Muscle layer of colon (tissue), 2 donors: ENCODE data around the gene VOPP1.
"Not testable (repeated sequence)": the region's sequence is repeated elsewhere in the genome, so short reads cannot be mapped to it uniquely, and the experiment has no call there.

Source experiments
- H3K27ac ChIP-seq: one replicate; pipeline ENCODE4 v1.7.0; 2013; ENCODE audit warnings: low read depth, mild to moderate bottlenecking, low read length, moderate library complexity
- H3K27me3 ChIP-seq, 2 donors: one replicate each; pipeline ENCODE4 v1.7.0; 2013; ENCODE audit warnings: low read length in 2 of 2, mild to moderate bottlenecking in 2 of 2; ENCODE audit not compliant: insufficient read depth in 2 of 2, control insufficient read depth in 1 of 2
- H3K36me3 ChIP-seq: one replicate; pipeline ENCODE4 v1.7.0; 2013; ENCODE audit warnings: mild to moderate bottlenecking, low read length; ENCODE audit not compliant: insufficient read depth
- H3K4me1 ChIP-seq: one replicate; pipeline ENCODE4 v1.7.0; 2013; ENCODE audit warnings: mild to moderate bottlenecking, low read length; ENCODE audit not compliant: insufficient read depth
- H3K4me3 ChIP-seq, 2 donors: one replicate each; pipeline ENCODE4 v1.7.0; 2013; ENCODE audit warnings: low read length in 2 of 2, low read depth in 1 of 2, mild to moderate bottlenecking in 1 of 2, moderate library complexity in 1 of 2
- H3K9ac ChIP-seq: one replicate; pipeline ENCODE4 v1.7.0; 2013; ENCODE audit warnings: low read length
- H3K9me3 ChIP-seq: one replicate; pipeline ENCODE4 v1.7.0; 2013; ENCODE audit warnings: mild to moderate bottlenecking, low read length
- donor health status: abdominal sarcoma.
- donor health status: Adenocarcinoma of cecum.

Gene VOPP1

DNA sequence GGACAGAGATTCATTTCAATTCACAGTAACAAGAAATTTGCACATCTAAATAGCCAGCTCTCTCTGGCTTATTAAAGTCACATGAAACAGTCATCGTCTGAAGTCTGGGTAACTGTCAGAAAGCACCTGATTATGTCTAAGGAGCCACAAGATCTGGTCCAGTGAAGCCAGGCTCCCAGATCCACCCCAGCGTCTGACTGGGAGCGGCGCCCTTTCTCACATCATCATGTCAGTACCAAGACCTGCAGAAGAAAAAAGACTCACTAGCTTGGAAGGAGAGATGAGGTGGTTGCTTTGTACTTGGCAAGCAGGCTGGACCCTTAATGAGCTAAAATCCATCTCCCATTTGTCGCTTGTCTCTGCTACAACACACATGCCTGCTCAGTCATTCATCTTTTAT lies 58.4 kb downstream of the VOPP1 start:
- H3K27ac ChIP-seq = no peak overlapping the region
- no peaks in the 10 kb centered on the region for H3K27me3 ChIP-seq
- no peak overlapping the region for H3K4me3 ChIP-seq
- H3K9ac ChIP-seq = no peak overlapping the region
- no peaks in the 10 kb centered on the region for H3K9me3 ChIP-seq
- peaks cover 14% of the 10 kb centered on the region for H3K36me3 ChIP-seq
- H3K4me1 ChIP-seq = peaks cover 13% of the 10 kb centered on the region

- Histone ChIP-seq H3K4me3 (no peak overlapping the region), H3K27ac (no peak overlapping the region), H3K9ac (no peak overlapping the region), H3K4me1 (peaks cover 13% of the 10 kb centered on the region), H3K9me3 (no peaks in the 10 kb centered on the region), H3K27me3 (no peaks in the 10 kb centered on the region), H3K36me3 (peaks cover 6% of the 10 kb centered on the region)
Observed at GRCh38 chr7:55512635-55513191, 59.6 kb downstream of the VOPP1 start.

GRCh38 chr7:55510621-55511020 lies 61.7 kb downstream of the VOPP1 start:
- Histone ChIP-seq H3K4me1 (peaks cover 3% of the 10 kb centered on the region), H3K4me3 (no peak overlapping the region), H3K36me3 (no peaks in the 10 kb centered on the region), H3K9me3 (no peaks in the 10 kb centered on the region), H3K27me3 (no peaks in the 10 kb centered on the region), H3K27ac (no peak overlapping the region), H3K9ac (no peak overlapping the region)

GRCh38 chr7:55510206-55510605 lies 62.1 kb downstream of the VOPP1 start:
- not testable (repeated sequence) for H3K9ac ChIP-seq, H3K36me3 ChIP-seq, H3K4me3 ChIP-seq, H3K4me1 ChIP-seq, H3K27ac ChIP-seq, H3K9me3 ChIP-seq, H3K27me3 ChIP-seq

DNA sequence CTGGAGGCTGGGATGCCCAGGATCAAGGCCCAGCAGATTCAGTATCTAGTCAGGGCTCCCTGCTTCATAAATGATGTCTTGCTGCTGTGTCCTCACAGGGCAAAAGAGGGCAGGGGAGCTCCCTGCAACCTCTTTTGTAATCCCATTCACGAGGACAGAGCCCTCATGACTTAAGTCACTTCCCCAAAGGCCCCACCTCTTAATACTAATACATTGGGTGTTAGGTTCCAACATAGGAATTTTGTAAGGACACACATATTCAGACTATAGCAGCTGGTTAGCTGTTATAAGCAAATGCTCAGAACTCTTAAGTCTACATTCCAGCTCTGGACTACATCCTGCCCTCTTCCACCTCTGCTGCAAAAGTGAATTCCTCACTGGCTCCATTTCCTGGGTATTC lies 63.0 kb downstream of the VOPP1 start:
- no peak overlapping the region for H3K4me3 ChIP-seq
- no peak overlapping the region for H3K27ac ChIP-seq
- no peaks in the 10 kb centered on the region for H3K36me3 ChIP-seq
- no peaks in the 10 kb centered on the region for H3K4me1 ChIP-seq
- H3K9ac ChIP-seq = no peak overlapping the region
- no peaks in the 10 kb centered on the region for H3K9me3 ChIP-seq
- no peaks in the 10 kb centered on the region for H3K27me3 ChIP-seq

DNA sequence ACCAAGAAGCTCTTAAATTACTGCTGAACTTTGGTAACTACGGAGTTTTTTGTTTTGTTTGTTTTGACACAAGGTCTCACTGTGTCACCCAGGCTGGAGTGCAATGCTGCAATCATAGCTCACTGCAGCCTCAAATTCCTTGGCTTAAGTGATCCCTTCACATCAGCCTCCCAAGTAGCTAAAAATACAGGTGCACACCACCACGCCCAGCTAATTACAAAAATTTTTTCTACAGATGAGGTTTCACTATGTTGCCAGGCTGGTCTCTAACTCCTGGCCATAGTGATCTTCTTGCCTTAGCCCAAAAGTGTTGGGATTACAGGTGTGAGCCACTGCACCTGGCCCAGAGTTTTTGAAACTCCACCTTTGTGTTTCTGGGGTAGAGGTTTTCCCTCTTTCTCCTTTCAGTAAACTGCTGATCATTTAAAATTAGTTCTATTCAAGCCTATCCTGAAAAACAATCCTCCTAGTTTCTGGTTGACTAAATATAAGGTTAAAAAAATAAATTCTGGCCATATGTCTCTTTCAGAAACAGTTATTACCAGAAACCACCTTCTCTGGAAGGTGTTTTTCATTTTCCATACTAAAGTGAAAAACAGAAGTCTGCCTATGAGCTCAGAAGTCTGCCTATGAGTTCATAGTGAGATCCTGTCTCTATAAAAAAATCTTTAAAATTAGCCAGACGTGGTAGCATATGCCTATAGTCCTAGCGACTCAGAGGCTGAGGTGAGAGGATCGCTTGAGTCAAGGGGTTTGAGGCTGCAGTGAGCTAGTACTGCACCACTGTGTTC lies 63.9 kb downstream of the VOPP1 start:
- Histone ChIP-seq H3K27ac (no peak overlapping the region), H3K36me3 (no peaks in the 10 kb centered on the region), H3K9ac (no peak overlapping the region)

GRCh38 chr7:55507743-55508142 lies 64.6 kb downstream of the VOPP1 start:
- Histone ChIP-seq H3K27ac (no peak overlapping the region), H3K4me1 (no peaks in the 10 kb centered on the region), H3K27me3 (no peaks in the 10 kb centered on the region), H3K36me3 (no peaks in the 10 kb centered on the region), H3K9me3 (no peaks in the 10 kb centered on the region), H3K9ac (no peak overlapping the region), H3K4me3 (no peak overlapping the region)

More for the DNA sequence above, 63.9 kb downstream of the VOPP1 start:
- Histone ChIP-seq H3K4me1 (no peaks in the 10 kb centered on the region), H3K9me3 (no peaks in the 10 kb centered on the region), H3K27me3 (no peaks in the 10 kb centered on the region), H3K4me3 (no peak overlapping the region)

GRCh38 chr7:55504967-55505658 lies 67.2 kb downstream of the VOPP1 start:
- Histone ChIP-seq H3K9ac (no peak overlapping the region), H3K36me3 (no peaks in the 10 kb centered on the region), H3K27me3 (no peaks in the 10 kb centered on the region), H3K27ac (no peak overlapping the region), H3K9me3 (no peaks in the 10 kb centered on the region), H3K4me1 (no peaks in the 10 kb centered on the region), H3K4me3 (no peak overlapping the region)

GRCh38 chr7:55504093-55504859 lies 68.0 kb downstream of the VOPP1 start:
- no peaks in the 10 kb centered on the region for H3K4me1 ChIP-seq
- H3K9ac ChIP-seq = no peak overlapping the region
- H3K27me3 ChIP-seq = no peaks in the 10 kb centered on the region
- no peak overlapping the region for H3K27ac ChIP-seq
- no peak overlapping the region for H3K4me3 ChIP-seq
- H3K9me3 ChIP-seq = no peaks in the 10 kb centered on the region
- no peaks in the 10 kb centered on the region for H3K36me3 ChIP-seq

DNA sequence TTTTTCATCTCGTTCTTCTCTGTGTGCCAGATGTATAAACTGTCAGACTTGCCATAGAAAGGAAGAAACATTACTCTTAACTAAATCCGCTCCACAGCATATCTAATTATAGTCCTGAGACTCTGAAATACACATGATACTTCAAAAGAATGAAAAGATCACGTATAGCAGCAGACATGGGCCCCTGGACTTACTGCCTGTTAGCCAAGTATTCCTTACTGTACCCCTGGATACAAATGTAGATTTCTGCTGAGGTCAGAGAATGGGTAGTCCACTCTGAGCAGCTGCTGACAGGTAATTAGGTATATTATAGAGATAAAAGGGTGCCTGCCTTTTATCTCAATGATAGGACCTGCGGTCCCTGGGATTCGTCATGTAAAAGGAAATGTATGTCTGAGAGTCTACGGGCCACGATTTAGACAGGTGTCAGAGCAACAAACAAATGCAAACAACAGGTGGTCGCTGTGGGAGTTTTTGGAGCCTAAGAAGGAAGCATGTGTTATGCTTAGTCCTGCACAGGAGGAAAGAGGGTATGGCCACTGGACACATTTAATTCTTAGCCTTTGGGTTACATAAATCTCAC lies 69.4 kb downstream of the VOPP1 start:
- H3K4me3 ChIP-seq = no peak overlapping the region
- H3K4me1 ChIP-seq = no peaks in the 10 kb centered on the region
- no peaks in the 10 kb centered on the region for H3K27me3 ChIP-seq
- H3K36me3 ChIP-seq = no peaks in the 10 kb centered on the region
- H3K9me3 ChIP-seq = no peaks in the 10 kb centered on the region
- H3K27ac ChIP-seq = no peak overlapping the region
- no peak overlapping the region for H3K9ac ChIP-seq
